ENCODE data around the gene LRFN4. TPM values are rescaled to one million over a fixed set of nuclear protein-coding genes. Genes with fewer than 3 reads are reported as not detected.

Gene LRFN4
- total RNA-seq, 6 donors from 2014 or later, result 11.4 to 29.0 (median 21.8) TPM

- 88 to 90% methylated on average over 8 to 9 of the region's 9 CpGs for WGBS, 2 donors
- no peak overlapping the region for H3K4me3 ChIP-seq
- TF ChIP-seq POLR2AphosphoS5 (IDR thresholded peaks at IDR 0.05) (no peak), CTCF (IDR thresholded peaks at IDR 0.05) (no peak), EP300 (IDR thresholded peaks at IDR 0.05) (no peak), POLR2A (IDR thresholded peaks at IDR 0.05) (no peak)
- no peak overlapping the region for H3K27ac ChIP-seq
- H3K36me3 ChIP-seq, result no peaks in the 10 kb centered on the region
- DNase-seq (no peak), ATAC-seq (ENCODE audit: low FRiP score in 2 of 2) (no peak)
- H3K27me3 ChIP-seq, result no peaks in the 10 kb centered on the region
- no peaks in the 10 kb centered on the region for H3K9me3 ChIP-seq
- no peaks in the 10 kb centered on the region for H3K4me1 ChIP-seq
Measured at GRCh38 chr11:66907751-66908630, 51.1 kb downstream of the LRFN4 start.

- WGBS, 2 donors, result 92 to 94% methylated on average over 6 to 8 of the region's 8 CpGs
- ATAC-seq (ENCODE audit: low FRiP score in 2 of 2) (no peak), DNase-seq (no peak)
- Histone ChIP-seq H3K4me1 (no peaks in the 10 kb centered on the region), H3K27ac (no peak overlapping the region), H3K27me3 (no peaks in the 10 kb centered on the region), H3K36me3 (no peaks in the 10 kb centered on the region), H3K4me3 (no peak overlapping the region), H3K9me3 (no peaks in the 10 kb centered on the region)
- TF ChIP-seq POLR2A (IDR thresholded peaks at IDR 0.05), result no peak
Measured at GRCh38 chr11:66909181-66909580, 52.3 kb downstream of the LRFN4 start.

- WGBS, 2 donors, result 92 to 95% methylated on average over 10 of the region's 10 CpGs
- Histone ChIP-seq H3K9me3 (no peaks in the 10 kb centered on the region), H3K4me1 (no peaks in the 10 kb centered on the region), H3K27me3 (no peaks in the 10 kb centered on the region), H3K4me3 (no peak overlapping the region), H3K27ac (no peak overlapping the region), H3K36me3 (no peaks in the 10 kb centered on the region)
- TF ChIP-seq POLR2AphosphoS5 (IDR thresholded peaks at IDR 0.05) (no peak), POLR2A (IDR thresholded peaks at IDR 0.05) (no peak), CTCF (IDR thresholded peaks at IDR 0.05) (no peak), EP300 (IDR thresholded peaks at IDR 0.05) (no peak)
- DNase-seq (no peak), ATAC-seq (ENCODE audit: low FRiP score in 2 of 2) (no peak)
Measured at GRCh38 chr11:66910016-66910415, 53.2 kb downstream of the LRFN4 start.

Other genes with a start within 250 kb of the LRFN4 start
- 100 to 1,000 TPM in 1 of 6 donors, 10 to 100 TPM in 5; 45.7 to 114 (median 73.1) TPM for gene RBM14, start 240.4 kb upstream of the LRFN4 start, total RNA-seq
- 100 to 1,000 TPM in 2 of 6 donors, 10 to 100 TPM in 4; 62.4 to 103 (median 90.2) TPM for gene RBM4, start 218.4 kb upstream of the LRFN4 start, total RNA-seq
- 10 to 100 TPM in 4 of 6 donors, 1 to 10 TPM in 2; 7.3 to 27.2 (median 13.9) TPM for gene RBM4B, start 179.2 kb upstream of the LRFN4 start, total RNA-seq
- gene SPTBN2, start 127.8 kb upstream of the LRFN4 start, total RNA-seq, result 10 to 100 TPM in 5 of 6 donors, 1 to 10 TPM in 1; 9.3 to 45.1 (median 21.1) TPM
- gene RCE1, start 13.6 kb upstream of the LRFN4 start, total RNA-seq, result 10 to 100 TPM in 5 of 6 donors, 1 to 10 TPM in 1; 7.2 to 28.6 (median 17.5) TPM
- 10 to 100 TPM in 4 of 6 donors, 1 to 10 TPM in 2; 5.0 to 49.9 (median 20.9) TPM for gene PC, start 101.3 kb downstream of the LRFN4 start, total RNA-seq
- gene C11orf86, start 118.2 kb downstream of the LRFN4 start, total RNA-seq, result not detected
- gene SYT12, start 166.1 kb downstream of the LRFN4 start, total RNA-seq, result under 1 TPM in 3 of 6 donors, not detected in 3; 0.14 to 0.24 (median 0.15) TPM
- 10 to 100 TPM; 14.5 to 37.7 (median 18.1) TPM for gene RHOD, start 199.8 kb downstream of the LRFN4 start, total RNA-seq

Measured in upper lobe of left lung (tissue), 6 donors.